Stimulated activated naive CD4-positive, alpha-beta T cell (primary cell): ENCODE measurements around the gene SLC12A9.
"Not testable (repeated sequence)": the region's sequence is repeated elsewhere in the genome, so short reads cannot be mapped to it uniquely, and the experiment has no call there.

Experiments used
- DNase-seq, 6 experiments: peaks; one replicate each; lab custom pipeline; 2025; lab: John Stamatoyannopoulos, UW

Gene SLC12A9, protein sequence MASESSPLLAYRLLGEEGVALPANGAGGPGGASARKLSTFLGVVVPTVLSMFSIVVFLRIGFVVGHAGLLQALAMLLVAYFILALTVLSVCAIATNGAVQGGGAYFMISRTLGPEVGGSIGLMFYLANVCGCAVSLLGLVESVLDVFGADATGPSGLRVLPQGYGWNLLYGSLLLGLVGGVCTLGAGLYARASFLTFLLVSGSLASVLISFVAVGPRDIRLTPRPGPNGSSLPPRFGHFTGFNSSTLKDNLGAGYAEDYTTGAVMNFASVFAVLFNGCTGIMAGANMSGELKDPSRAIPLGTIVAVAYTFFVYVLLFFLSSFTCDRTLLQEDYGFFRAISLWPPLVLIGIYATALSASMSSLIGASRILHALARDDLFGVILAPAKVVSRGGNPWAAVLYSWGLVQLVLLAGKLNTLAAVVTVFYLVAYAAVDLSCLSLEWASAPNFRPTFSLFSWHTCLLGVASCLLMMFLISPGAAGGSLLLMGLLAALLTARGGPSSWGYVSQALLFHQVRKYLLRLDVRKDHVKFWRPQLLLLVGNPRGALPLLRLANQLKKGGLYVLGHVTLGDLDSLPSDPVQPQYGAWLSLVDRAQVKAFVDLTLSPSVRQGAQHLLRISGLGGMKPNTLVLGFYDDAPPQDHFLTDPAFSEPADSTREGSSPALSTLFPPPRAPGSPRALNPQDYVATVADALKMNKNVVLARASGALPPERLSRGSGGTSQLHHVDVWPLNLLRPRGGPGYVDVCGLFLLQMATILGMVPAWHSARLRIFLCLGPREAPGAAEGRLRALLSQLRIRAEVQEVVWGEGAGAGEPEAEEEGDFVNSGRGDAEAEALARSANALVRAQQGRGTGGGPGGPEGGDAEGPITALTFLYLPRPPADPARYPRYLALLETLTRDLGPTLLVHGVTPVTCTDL

DNA sequence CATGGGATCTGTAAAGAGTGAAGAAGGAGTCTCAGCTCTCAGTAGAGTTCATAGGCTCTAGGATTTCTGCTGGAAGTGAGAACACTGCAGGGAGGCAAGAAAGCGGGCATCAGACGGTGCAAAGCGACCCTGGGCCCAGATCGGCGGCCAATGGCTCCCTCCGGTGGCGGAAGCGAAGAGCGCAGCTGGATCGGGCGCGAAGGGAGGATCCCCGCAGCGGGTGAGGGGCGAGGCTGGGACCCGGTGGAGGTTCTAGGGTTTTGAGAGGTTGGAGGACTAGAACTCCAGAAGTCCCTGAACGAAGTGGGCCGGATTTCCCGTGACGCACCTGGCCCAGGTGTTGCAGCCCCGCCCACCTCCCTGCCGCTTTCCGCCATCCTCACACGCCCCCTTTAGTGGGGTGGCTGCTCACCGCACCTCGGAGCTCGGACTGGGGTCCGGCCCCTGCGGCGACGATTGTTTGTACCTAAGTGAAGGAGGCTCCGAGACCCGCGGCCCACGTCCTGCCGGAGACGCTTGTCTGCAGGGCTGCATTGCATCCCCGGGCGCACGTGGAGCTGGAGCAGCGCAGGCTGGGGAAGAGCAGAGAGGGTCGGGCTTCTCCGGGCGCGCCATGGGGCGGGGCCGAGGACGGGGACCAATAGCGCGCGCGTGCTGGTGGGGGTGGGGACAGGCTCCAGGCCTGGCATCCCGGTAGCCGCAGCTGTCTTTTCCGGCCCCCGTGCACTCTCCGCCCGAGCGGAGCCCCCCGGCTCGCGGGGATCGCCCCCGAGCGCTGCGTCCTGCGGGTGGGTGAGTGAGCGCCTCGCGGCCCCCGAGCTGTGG, at the start of gene SLC12A9:
SLC12A9 (plus strand) TSS at position 666 of the 825 bp plus-strand sequence. CDS start 1,485 bp downstream, outside the sequence.
- DNase-seq = peak; percentile 80 to 93 (median 86)

DNA sequence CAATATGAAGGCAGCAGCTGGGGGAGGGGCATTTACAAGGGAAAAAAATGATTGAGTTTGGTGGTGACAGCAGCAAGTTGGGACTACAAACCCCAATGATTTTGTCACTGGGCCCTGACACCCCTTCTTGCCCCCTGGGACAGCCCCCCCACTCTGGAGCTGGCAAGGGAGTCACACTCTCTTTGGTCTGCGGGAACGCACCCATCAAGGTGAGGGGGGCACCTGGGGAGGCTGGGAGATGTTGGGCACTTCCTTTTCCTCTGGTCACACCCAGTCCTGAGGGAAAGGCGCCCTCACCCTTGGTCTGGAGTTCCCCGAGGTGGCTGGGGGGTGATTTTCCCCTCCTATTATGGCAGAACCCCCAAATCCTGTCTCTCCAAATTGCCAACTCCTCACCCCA, 49.6 kb upstream of the SLC12A9 start:
- no peak for DNase-seq

DNA sequence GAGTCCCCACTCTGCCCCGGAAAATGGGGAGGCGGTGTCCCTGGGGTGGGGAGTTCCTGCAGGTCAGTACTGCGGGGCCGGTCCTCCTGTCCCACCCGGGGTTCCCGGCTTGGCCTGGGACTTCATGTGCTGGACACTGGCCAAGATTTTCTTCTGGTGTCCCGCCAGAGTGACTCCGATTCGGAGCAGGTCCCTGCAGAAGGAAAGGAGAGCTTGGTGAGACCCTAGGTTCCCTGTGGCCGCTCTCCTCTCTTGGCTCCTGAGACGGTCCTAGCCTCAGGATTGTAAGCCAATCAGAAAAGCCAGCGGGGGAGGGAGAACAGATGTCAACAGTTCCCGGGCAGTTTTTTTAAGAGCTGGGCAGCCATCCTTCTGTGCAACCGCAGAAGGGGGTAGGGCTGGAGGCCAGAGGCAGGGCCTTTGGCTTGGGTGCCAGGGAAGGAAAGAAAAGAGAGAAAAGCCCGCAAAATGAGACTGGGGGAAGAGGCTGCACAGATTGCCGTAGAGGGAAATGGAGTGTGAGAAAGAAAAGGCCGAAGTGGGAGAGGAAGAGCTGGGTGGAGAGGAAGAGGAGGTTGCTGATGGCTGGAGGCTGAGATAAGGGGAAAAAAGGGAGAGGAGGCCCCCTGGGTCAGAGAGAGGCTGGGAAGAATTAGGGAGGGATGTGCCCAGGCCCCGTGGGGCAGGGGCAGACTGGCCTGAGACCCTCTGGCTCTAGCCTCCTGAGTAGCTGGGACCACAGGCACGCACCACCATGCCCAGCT, 48.9 kb upstream of the SLC12A9 start:
- DNase-seq = no peak

DNA sequence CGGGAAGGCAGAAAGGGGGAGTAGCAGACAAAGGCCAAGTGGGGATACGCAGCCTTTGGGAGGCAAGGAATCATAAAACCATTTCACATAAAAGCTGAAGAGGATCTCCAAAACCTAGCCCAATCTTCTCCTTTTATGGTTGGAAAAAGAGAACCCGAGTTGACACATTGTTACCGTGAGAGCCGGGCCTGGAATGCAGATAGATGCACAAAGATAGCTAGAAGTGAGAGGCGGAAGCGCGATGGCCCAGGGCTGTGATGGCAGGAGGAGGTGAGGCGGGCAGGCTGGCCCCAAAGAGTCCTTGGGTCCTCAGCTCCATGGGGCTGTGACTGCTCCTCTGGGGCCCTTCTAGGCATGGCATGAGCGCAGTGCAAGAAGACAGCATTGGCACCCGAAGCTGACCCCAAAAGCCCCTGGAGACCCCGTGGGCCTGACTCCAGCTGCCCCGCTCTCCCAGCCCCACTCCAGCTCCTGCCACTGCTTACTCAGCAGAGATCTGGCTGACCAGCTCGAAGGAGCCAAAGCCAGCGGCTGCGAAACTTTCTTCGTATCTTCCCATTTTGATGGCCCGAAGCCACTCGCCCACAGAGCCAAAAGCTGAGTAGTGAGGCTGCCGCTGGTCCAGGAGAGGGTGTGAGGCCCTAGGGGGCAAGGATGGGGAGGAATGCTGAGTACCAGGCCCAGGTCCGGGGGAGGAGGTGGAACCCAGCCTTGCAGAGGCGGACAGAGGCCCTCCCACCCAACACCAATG, 47.7 kb upstream of the SLC12A9 start:
- no peak for DNase-seq

DNA sequence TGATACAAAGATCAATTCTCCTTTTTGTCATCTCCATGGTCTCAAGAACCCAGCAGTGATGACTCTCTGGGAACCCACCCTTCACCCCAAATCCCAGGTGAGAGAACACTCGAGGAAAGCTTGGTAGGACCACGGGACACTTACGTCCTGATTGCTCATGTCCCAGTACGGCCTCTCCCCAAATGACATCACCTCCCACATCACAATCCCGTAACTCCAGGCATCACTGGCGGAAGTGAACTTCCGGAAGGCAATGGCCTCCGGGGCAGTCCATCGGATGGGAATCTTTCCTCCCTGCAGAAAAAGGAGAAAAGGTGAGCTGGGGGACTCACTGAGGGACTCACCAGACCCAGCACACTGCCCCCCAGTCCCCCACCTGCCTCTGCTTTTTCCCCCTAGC, 46.2 kb upstream of the SLC12A9 start:
- DNase-seq = no peak

DNA sequence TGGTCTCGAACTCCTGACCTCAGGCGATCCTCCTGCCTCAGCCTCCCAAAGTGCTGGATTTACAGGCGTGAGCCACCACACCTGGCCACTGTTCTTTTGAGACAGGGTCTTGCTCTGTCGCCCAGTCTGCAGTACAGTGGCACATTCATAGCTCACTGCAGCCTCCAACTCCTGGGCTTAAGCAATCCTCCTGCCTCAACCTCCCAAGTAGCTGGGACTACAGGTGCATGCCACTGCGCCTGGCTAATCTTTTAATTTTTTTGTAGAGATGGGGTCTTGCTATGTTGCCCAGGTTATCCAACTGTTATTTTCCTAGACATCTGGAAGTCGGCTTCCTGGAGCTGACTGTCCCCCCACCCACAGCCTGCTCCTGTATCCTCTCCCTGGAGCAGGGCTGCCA, 45.6 kb upstream of the SLC12A9 start:
- not testable (repeated sequence) for DNase-seq

DNA sequence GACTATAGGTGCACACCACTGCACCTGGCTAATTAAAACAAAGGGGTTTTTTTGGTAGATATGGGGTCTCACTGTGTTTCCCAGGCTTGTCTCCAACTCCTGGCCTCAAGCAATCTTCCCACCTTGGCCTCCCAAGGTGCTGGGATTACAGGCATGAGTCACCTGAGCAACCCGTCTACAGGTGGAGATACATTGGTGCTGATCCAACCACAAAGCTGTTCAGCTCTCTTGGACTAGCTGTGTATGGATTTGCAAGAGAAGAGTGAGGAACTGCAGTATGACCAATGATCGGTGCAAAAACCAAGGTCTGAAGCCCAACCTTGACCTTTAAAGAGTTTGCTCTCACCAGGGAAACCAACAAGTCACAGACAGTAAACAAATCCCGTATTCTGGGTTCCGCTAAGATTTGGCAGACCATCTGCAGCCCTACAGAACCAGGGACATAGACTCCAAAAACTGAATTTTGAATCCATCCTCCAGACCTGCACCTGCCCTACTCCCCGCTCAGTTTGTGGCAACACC, 44.1 kb upstream of the SLC12A9 start:
- no peak for DNase-seq

DNA sequence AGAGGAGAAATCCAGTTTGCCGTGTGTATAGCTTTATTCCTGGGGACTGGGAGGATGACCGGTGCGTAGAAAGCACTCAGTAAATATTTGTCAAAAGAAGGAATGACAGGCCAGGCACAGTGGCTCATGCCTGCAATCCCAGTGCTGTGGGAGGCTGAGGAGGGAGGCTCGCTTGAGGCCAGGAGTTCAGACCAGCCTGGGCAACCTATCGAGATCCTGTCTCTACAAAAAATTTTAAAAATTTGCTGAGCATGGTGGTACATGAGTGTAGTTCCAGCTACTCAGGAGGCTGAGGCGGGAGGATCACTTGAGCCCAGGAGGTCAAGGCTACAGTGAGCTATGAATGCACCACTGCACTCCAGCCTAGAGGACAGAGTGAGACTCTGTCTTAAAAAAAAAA, 41.0 kb upstream of the SLC12A9 start:
- DNase-seq = no peak

DNA sequence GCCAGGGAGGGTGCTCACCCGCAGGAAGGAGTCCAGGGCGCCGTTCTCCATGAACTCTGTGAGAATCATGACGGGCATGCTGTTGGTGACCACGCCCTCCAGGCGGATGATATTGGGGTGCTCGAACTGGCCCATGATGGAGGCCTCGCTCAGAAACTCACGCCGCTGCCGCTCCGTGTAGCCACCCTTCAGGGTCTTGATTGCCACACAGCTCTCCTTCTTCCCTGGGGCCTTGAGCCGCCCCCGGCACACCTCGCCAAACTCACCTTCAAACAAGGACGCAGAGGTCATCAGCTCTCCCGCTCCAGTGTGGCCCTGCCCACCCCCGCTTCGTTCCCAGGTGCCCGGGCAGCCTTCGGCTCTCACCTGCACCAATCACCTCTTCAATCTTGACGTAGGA, 39.8 kb upstream of the SLC12A9 start:
- DNase-seq = no peak

DNA sequence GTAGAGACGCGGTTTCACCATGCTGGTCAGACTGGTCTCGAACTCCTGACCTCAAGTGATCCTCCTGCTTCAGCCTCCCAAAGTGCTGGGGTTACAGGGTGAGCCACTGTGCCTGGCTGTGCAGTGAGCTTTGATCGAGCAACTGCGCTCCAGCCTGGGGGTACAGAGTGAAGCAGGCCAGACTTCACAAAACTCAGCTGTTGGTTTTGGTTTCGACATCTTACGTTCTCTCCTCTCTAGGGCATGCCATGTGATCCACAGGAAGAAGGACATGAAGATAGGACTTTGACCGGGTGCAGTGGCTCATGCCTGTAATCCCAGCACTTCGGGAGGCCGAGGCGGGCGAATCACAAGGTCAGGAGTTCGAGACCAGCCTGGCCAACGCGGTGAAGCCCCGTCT, 36.0 kb upstream of the SLC12A9 start:
- not testable (repeated sequence) for DNase-seq

DNA sequence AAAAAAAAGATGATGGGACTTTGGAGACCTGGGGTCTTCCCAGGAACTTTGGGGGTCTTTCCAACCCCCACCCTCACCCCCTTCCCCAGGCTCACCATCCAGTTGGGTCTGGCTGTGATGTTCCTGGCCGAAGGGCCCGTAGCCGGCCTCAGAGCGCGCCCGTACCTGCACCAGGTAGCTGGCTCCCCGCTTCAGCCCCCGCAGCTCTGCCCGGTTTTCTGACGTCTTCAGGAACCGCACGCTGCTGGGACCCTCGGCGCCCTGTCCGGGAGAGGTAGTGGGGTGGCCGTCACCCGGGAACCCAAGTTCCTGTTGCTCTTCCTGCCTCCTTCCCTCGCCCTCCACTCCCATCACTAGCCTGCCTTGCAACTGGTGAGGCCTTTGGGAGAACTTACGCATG, 35.4 kb upstream of the SLC12A9 start:
- no peak for DNase-seq

DNA sequence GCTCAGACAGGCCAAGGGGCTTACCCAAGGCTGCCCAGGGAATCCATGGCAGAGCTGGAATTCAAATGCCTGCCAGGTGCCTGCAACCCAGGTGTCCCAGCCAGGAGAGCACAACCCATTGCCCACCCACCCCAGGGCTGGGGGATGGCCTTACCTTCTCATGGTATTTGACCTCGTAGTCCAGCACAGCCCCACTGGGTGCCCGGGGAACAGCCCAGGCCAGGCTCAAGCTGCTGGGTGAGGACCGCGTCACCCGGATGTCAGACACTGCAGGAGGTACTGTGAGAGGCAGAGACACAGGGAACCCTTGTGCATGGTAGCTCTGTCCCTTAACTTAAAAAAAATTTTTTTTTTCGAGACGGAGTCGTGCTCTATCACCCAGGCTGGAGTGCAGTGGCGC, 34.1 kb upstream of the SLC12A9 start:
- no peak for DNase-seq

DNA sequence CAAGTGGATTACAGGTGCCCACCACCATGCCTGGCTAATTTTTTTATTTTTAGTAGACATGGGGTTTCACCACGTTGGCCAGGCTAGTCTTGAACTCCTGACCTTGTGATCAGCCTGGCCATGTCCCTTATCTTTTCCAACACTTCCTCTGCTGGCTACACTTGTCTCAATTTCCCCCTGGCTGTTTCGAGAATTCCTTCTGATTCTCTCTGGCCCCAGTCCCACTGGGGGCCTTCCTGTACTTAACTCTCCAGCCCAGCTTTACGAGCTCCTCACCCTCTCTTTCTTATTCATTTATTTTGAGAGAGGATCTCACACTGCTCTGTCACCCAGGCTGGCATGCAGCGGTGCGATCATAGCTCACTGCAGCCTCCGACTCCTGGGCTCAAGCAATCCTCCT, 33.7 kb upstream of the SLC12A9 start:
- DNase-seq = no peak

DNA sequence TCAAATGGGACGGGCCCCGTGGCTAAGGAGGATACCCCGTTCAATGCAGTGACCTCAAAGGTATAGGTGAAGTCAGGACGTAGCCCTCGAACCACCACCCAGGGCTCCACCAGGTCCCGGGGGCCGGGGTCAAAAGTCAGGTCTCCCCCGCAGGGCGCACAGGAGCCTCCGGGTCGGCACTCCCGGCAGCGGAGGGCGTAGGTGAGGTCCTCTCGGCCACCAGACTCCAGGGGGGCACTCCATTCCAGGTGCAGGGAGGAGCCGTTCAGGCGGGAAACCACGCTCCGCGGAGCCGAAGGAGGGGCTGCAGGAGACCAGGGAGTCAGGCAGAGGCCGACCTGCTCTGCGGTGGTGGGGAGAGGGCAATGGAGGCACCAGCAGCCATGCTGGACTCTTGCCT, 32.9 kb upstream of the SLC12A9 start:
- DNase-seq = no peak

DNA sequence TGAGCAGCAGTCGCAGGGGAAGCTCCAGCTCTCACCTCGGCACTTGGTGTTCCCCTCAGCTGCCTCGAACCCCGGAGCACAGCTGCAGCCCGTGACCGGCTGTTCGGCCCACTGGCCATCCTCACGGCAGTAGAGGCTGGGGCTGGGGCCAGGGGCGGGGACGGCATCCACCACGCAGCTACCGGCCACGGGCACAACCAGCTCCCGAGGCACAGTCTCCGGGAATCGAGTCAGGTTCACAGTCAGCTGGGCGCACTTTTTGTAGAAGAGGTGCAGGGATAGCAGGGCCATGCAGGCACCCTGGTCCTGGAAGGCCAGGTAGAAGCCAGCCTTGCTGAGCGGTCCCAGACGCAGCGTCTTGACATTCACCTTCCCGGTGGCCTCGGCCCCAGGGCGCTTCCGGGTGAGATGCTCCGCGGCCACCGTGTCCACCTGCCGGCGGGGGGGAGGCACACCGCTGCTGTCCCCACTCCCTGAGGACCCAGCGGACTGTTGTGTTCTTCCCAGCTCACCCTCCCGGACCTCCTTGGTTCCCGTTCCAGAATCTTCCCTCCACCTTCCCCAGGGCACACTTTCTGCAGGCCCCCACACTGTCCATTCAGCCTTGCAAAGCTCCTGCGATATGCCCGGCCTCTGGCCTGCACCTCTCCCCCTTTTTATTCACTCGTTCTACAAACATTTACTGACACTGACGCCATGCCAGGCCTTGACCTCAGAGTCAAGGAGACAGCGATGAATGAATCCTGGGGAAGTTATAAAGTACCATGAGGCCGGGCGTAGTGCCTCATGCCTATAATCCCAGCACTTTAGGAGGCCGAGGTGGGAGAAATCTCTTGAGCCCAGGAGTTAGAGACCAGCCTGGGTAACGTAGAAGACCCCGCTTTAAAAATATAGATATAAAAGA, 30.0 kb upstream of the SLC12A9 start:
- DNase-seq = no peak

DNA sequence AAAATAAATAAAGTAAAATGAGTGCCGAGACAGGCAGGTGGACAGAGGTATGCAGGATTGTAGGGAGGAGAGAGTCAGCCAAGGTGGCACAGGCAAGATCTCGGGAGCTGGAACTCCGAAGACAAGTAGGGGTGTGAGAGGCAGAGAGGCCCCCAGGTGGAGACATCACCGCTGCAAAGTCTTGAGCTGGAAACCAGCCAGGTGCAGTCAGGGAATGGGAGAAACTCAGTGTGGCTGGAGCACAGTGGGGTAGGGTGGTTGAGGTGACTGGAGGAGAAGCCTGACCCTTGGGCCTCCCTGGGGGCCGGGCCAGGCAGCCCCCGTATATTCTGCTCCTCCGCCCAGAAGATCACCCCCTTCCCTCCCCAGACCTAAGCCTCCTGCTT, 29.4 kb upstream of the SLC12A9 start:
- no peak for DNase-seq

DNA sequence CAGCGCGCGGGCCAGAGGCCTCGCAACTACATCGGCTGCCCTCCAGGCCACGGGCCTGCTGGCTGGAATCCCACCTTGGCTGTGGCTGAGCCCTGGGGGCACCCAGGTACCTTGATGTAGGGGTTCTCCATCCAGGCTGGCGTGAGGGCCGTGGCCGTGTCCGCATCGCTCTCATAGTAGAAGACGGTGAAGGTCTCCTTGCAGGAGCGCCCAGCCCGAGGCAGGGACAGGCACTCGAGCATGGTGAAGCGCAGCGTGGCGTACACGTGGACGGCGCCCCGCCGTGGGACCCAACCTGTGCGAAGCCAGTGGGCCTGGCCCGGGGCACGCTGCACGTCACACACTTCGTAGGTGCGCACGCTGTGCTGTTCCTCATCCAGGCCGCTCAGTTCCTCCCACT, 29.0 kb upstream of the SLC12A9 start:
- no peak for DNase-seq

DNA sequence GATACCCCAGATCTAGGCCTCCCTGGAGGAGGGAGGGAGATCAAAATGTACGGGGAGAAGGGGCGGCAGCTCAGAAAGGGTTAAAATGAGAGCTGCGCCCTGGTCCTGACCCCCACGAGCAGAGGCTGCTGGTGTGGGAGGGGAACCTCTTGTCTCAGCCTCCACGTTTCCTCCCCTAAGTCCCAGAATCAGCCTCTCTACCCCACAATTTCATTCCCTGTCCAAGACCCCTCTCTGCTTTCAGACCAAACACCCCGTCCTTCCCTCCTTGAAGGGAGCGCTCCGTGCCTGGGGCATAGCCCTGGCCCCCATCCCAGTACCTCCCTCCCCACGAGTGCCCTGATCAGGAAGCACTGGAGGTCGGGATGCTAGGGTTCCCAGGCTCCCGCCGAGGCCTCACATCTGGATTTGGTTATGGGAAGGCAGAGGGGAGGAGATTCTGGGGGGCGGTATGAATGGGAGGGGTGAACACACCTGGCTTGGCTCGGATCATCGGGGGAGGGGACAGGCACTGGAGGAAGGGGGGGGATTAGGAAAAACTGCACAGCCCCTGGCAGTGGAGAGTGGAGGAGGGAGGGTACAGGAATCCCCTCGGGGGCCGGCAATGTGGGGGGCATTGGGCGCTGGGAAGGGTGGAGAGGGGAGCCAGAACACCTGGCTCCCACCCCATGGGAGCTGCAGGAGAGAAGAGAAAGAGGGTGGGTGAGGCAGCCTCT, 27.9 kb upstream of the SLC12A9 start:
- no peak for DNase-seq

DNA sequence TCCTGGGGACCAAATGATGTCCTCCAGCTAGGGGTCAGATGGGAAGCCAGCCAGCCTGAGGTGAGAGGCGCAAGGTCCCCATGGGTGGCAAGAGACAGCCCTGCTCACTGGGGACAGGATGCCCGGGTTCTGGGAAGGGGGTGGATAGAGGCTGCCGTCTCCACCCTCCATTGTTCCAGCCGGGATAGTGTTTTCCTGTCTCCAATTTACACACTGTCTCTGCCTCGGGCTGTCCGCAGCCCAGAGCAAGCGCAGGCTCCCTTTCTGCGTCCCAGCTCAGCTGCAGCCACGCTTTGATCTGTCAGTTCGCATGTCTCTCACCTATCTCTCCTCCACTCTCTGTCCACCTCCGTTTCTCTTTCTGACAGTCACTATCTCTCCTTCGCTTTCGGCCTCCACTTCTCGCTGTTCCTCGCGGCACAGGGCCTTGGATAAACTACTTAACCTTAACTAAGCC, 27.3 kb upstream of the SLC12A9 start:
- no peak for DNase-seq
